HepG2 (cell line): ENCODE data around the gene P4HB. TPM values are rescaled to one million over a fixed set of nuclear protein-coding genes. Genes with fewer than 3 reads are reported as not detected.

Experiments
- ARNT2 ChIP-seq: sonication (generic); formaldehyde crosslinking; IDR thresholded peaks from 2 replicates; pipeline ENCODE4 v1.8.0; 2022; ENCODE audit warnings: mild to moderate bottlenecking, low read depth, missing genetic modification reagents, moderate library complexity
- CC2D1A ChIP-seq: sonication (generic); formaldehyde crosslinking; IDR thresholded peaks from 2 replicates; pipeline ENCODE4 v1.8.1; 2023; ENCODE audit warnings: mild to moderate bottlenecking, missing genetic modification reagents
- CEBPB ChIP-seq: IDR thresholded peaks from 2 replicates; pipeline ENCODE4 v1.6.1; 2011; ENCODE audit warnings: low read depth, low read length, improper control_type of control experiment, borderline replicate concordance
- DPF2 ChIP-seq: sonication (generic); formaldehyde crosslinking; IDR thresholded peaks from 2 replicates; pipeline ENCODE4 v1.4.0; 2020; ENCODE audit warnings: mild to moderate bottlenecking, low read depth, missing genetic modification reagents, borderline replicate concordance
- FOXA3 ChIP-seq: IDR thresholded peaks from 2 replicates; pipeline ENCODE4 v1.6.1; 2016; ENCODE audit warnings: missing genetic modification reagents, missing compliant biosample characterization
- KLF15 ChIP-seq: sonication (generic); formaldehyde crosslinking; IDR thresholded peaks from 2 replicates; pipeline ENCODE4 v1.8.1; 2023; ENCODE audit warnings: borderline replicate concordance, mild to moderate bottlenecking, inconsistent platforms, missing genetic modification reagents, mixed read lengths
- MATR3 ChIP-seq: sonication (generic); formaldehyde crosslinking; IDR thresholded peaks from 2 replicates; pipeline ENCODE4 v1.4.0; 2020; ENCODE audit warnings: missing genetic modification reagents
- MTF1 ChIP-seq: sonication (generic); formaldehyde crosslinking; IDR thresholded peaks from 2 replicates; pipeline ENCODE4 v1.5.0; 2020; ENCODE audit warnings: missing genetic modification reagents
- RNF2 ChIP-seq: fragments of 450-650 bp; conservative IDR thresholded peaks from 2 replicates; pipeline ENCODE4 v1.6.1; 2016; ENCODE audit warnings: low read depth
- SALL1 ChIP-seq: sonication (generic); formaldehyde crosslinking; IDR thresholded peaks from 2 replicates; pipeline ENCODE4 v1.8.0; 2022; ENCODE audit warnings: mild to moderate bottlenecking, missing genetic modification reagents
- SMAD9 ChIP-seq: sonication (generic); formaldehyde crosslinking; IDR thresholded peaks from 2 replicates; pipeline ENCODE4 v1.5.1; 2020; ENCODE audit warnings: mild to moderate bottlenecking, missing genetic modification reagents
- SRY ChIP-seq: sonication (generic); formaldehyde crosslinking; IDR thresholded peaks from 2 replicates; pipeline ENCODE4 v1.8.0; 2022; ENCODE audit warnings: mild to moderate bottlenecking, missing genetic modification reagents
- SSRP1 ChIP-seq: IDR thresholded peaks from 2 replicates; pipeline ENCODE4 v1.6.1; 2016; ENCODE audit warnings: control low read depth
- U2AF1 ChIP-seq: fragments of 200-400 bp; formaldehyde crosslinking; optimal IDR thresholded peaks from 2 replicates; pipeline ENCODE3; 2017; ENCODE audit warnings: mild to moderate bottlenecking, low read depth, low read length
- ZBTB42 ChIP-seq: sonication (generic); formaldehyde crosslinking; IDR thresholded peaks from 2 replicates; pipeline ENCODE4 v1.5.0; 2020; ENCODE audit warnings: mild to moderate bottlenecking, missing genetic modification reagents
- ZFP82 ChIP-seq: sonication (generic); formaldehyde crosslinking; IDR thresholded peaks from 2 replicates; pipeline ENCODE4 v1.5.1; 2020; ENCODE audit warnings: mild to moderate bottlenecking, missing genetic modification reagents, borderline replicate concordance
- ZKSCAN8 ChIP-seq: IDR thresholded peaks from 2 replicates; pipeline ENCODE4 v1.6.1; 2016; ENCODE audit warnings: borderline replicate concordance, missing genetic modification reagents, missing compliant biosample characterization
- ZMAT3 ChIP-seq: sonication (generic); formaldehyde crosslinking; conservative IDR thresholded peaks from 2 replicates; pipeline ENCODE4 v1.7.0; 2021; ENCODE audit warnings: missing genetic modification reagents
- ZNF775 ChIP-seq: sonication (generic); formaldehyde crosslinking; IDR thresholded peaks from 2 replicates; pipeline ENCODE4 v1.4.0; 2020; ENCODE audit warnings: missing genetic modification reagents, mild to moderate bottlenecking, moderate library complexity, borderline replicate concordance
- polyA plus RNA-seq, 8 experiments: library from polyadenylated mRNA; depleted of rRNA in 3 of 8; stranded (reverse) in 7 of 8; unstranded in 1 of 8; fragments of >200 nt; fragmentation: Illumina TruSeq in 4 of 8; extraction: Trizol in 4 of 8; gene quantifications; 2 replicates each; pipeline versions ENCODE4 v1.2.1 to v1.2.3, GENCODE V29; 2011 to 2016; ENCODE audit warnings: low read depth in 4 of 8, missing spikeins in 1 of 8, mixed read lengths in 1 of 8; ENCODE audit not compliant: insufficient read depth in 1 of 8
- total RNA-seq, 5 experiments: library from RNA; depleted of rRNA; stranded (reverse); fragments of >200 nt; fragmentation: Illumina TruSeq; extraction: Trizol; gene quantifications; 2 replicates each; pipeline ENCODE4 v1.2.3, GENCODE V29; 2016; ENCODE audit warnings: low read depth in 1 of 5
- TF ChIP-seq, protein P1 (sequence below): fragments of 450-650 bp; IDR thresholded peaks from 2 replicates; pipeline ENCODE4 v1.6.1; 2017
- TF ChIP-seq, protein P2 (sequence below): sonication (generic); formaldehyde crosslinking; IDR thresholded peaks from 2 replicates; pipeline ENCODE4 v1.8.0; 2022; ENCODE audit warnings: mild to moderate bottlenecking, missing genetic modification reagents, moderate library complexity
- TF ChIP-seq, protein P3 (sequence below): sonication (generic); formaldehyde crosslinking; IDR thresholded peaks from 2 replicates; pipeline ENCODE4 v1.4.0; 2020; ENCODE audit warnings: missing genetic modification reagents, low read depth, mild to moderate bottlenecking, borderline replicate concordance
- TF ChIP-seq, protein P4 (sequence below): IDR thresholded peaks from 2 replicates; pipeline ENCODE4 v1.6.1; 2016; ENCODE audit warnings: low read depth, control low read depth
- TF ChIP-seq, protein P5 (sequence below): sonication (generic); formaldehyde crosslinking; IDR thresholded peaks from 2 replicates; pipeline ENCODE4 v1.8.1; 2022; ENCODE audit warnings: mild to moderate bottlenecking, missing genetic modification reagents

The P4HB gene
- total and polyA plus RNA-seq, 2 of the 13 experiments (the other 11 are each of a cell fraction or from before 2014, with no cell fraction given), result 185 to 782 TPM

DNA sequence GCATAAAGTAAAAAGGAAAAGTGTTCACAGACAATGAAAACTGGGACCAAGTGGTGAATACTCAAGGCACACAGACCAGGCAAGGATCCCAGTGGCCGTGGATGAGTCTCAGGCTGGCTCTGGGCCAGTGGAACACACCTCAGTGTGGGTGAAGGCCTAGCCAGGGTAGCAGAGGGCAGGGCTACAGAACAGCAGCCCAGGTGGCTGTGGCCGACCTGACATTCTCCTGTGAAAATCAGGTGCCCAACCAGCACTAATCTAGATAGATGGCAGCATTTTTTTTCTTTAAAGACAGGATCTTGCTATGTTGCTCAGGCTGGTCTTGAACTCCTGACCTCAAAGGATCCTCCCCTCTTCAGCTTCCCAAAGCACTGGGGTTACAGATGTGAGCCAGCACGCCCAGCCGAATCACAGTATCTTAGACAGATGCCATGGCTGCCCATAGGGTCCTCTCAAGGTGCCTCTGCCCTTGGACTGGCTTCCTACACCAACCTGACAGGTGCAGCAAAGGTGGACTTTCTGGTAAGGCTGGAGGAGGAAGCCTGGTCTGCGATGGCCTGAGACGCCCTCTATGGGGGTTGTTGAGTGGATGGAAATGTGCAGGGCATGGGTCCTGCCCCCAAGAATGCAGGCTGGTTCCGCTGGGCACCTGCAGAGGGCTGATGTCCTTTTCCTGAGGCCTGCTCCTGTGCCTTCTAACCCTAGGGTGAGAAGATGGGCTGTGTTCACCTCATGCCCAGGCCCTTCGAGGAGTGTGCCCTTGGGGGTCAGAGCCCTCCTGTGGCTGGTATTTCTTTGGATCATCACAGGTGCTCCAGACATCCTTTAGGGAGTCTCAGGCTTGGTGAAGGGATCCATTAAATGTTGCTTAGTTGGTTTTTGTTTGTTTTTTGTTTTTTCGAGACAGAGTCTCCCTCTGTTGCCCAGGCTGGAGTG is 3.8 kb upstream of the P4HB start (continued):
- TF ChIP-seq MTF1 (CRISPR knock-in tag), result no peak
- no peak for TF ChIP-seq SSRP1 (CRISPR knock-in tag)
- TF ChIP-seq, protein P1, sequence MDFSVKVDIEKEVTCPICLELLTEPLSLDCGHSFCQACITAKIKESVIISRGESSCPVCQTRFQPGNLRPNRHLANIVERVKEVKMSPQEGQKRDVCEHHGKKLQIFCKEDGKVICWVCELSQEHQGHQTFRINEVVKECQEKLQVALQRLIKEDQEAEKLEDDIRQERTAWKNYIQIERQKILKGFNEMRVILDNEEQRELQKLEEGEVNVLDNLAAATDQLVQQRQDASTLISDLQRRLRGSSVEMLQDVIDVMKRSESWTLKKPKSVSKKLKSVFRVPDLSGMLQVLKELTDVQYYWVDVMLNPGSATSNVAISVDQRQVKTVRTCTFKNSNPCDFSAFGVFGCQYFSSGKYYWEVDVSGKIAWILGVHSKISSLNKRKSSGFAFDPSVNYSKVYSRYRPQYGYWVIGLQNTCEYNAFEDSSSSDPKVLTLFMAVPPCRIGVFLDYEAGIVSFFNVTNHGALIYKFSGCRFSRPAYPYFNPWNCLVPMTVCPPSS, result no peak
- TF ChIP-seq ARNT2 (CRISPR knock-in tag), result no peak
- no peak for TF ChIP-seq RNF2
- no peak for TF ChIP-seq KLF15
- no peak for TF ChIP-seq SALL1 (CRISPR knock-in tag)
- no peak for TF ChIP-seq DPF2
- TF ChIP-seq ZKSCAN8 (CRISPR knock-in tag), result no peak
- TF ChIP-seq, protein P2, sequence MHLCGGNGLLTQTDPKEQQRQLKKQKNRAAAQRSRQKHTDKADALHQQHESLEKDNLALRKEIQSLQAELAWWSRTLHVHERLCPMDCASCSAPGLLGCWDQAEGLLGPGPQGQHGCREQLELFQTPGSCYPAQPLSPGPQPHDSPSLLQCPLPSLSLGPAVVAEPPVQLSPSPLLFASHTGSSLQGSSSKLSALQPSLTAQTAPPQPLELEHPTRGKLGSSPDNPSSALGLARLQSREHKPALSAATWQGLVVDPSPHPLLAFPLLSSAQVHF, result no peak
- TF ChIP-seq, protein P3, sequence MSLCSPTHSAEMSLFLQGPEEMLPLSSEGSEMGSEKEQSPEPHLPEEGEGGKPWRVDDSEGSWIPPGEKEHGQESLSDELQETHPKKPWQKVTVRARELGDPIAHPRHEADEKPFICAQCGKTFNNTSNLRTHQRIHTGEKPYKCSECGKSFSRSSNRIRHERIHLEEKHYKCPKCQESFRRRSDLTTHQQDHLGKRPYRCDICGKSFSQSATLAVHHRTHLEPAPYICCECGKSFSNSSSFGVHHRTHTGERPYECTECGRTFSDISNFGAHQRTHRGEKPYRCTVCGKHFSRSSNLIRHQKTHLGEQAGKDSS (CRISPR knock-in tag), result no peak
- no peak for TF ChIP-seq ZNF775 (CRISPR knock-in tag)
- no peak for TF ChIP-seq CEBPB
- TF ChIP-seq SMAD9 (CRISPR knock-in tag), result no peak
- no peak for TF ChIP-seq FOXA3
- no peak for TF ChIP-seq MATR3 (CRISPR knock-in tag)
- TF ChIP-seq, protein P4, sequence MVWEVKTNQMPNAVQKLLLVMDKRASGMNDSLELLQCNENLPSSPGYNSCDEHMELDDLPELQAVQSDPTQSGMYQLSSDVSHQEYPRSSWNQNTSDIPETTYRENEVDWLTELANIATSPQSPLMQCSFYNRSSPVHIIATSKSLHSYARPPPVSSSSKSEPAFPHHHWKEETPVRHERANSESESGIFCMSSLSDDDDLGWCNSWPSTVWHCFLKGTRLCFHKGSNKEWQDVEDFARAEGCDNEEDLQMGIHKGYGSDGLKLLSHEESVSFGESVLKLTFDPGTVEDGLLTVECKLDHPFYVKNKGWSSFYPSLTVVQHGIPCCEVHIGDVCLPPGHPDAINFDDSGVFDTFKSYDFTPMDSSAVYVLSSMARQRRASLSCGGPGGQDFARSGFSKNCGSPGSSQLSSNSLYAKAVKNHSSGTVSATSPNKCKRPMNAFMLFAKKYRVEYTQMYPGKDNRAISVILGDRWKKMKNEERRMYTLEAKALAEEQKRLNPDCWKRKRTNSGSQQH (CRISPR knock-in tag), result no peak
- TF ChIP-seq ZMAT3 (CRISPR knock-in tag), result no peak
- TF ChIP-seq SRY (CRISPR knock-in tag), result no peak
- TF ChIP-seq, protein P5, sequence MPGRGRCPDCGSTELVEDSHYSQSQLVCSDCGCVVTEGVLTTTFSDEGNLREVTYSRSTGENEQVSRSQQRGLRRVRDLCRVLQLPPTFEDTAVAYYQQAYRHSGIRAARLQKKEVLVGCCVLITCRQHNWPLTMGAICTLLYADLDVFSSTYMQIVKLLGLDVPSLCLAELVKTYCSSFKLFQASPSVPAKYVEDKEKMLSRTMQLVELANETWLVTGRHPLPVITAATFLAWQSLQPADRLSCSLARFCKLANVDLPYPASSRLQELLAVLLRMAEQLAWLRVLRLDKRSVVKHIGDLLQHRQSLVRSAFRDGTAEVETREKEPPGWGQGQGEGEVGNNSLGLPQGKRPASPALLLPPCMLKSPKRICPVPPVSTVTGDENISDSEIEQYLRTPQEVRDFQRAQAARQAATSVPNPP, result no peak
- no peak for TF ChIP-seq CC2D1A
- TF ChIP-seq ZFP82 (CRISPR knock-in tag), result no peak
- peak; percentile 33 for TF ChIP-seq U2AF1
- no peak for TF ChIP-seq ZBTB42 (CRISPR knock-in tag)
